Small intestine (tissue), 7 donors: ENCODE data around the gene IFIT2. TPM values are rescaled to one million over a fixed set of nuclear protein-coding genes. Genes with fewer than 3 reads are reported as not detected.

Experiments used
- DNase-seq, 2 donors: peaks; one replicate each; pipeline versions ENCODE4 v3.0.0 to v3.0.0-alpha.2; 2013
- FAIRE-seq: peaks from 2 replicates; lab custom pipeline; 2012; peaks lifted over from hg19 to GRCh38; lab: Jason Lieb, UNC
- H3K27ac ChIP-seq, 3 donors: one replicate each; pipeline ENCODE4 v1.5.1; 2013; ENCODE audit warnings: low read length in 2 of 3, mild to moderate bottlenecking in 2 of 3, control low read depth in 1 of 3, inconsistent platforms in 1 of 3, low read depth in 1 of 3, moderate library complexity in 1 of 3
- H3K27me3 ChIP-seq, 3 donors: one replicate each; pipeline ENCODE4 v1.6.1; 2013; ENCODE audit warnings: low read length in 3 of 3, inconsistent platforms in 1 of 3; ENCODE audit not compliant: control insufficient read depth in 3 of 3, insufficient read depth in 3 of 3
- H3K36me3 ChIP-seq, 3 donors: one replicate each; pipeline ENCODE4 v1.6.1; 2013; ENCODE audit warnings: low read length in 3 of 3, inconsistent platforms in 1 of 3, low read depth in 1 of 3, mild to moderate bottlenecking in 1 of 3, moderate library complexity in 1 of 3; ENCODE audit not compliant: control insufficient read depth in 3 of 3, insufficient read depth in 2 of 3
- H3K4me1 ChIP-seq, 3 donors: one replicate each; pipeline ENCODE4 v1.6.1; 2013; ENCODE audit warnings: low read length in 2 of 3, inconsistent platforms in 1 of 3, low read depth in 1 of 3, mild to moderate bottlenecking in 1 of 3, moderate library complexity in 1 of 3; ENCODE audit not compliant: control insufficient read depth in 3 of 3, insufficient read depth in 2 of 3
- H3K4me3 ChIP-seq, 3 donors: one replicate each; pipeline ENCODE4 v1.5.1; 2013; ENCODE audit warnings: low read length in 3 of 3, control low read depth in 1 of 3, inconsistent platforms in 1 of 3, low read depth in 1 of 3, mild to moderate bottlenecking in 1 of 3, moderate library complexity in 1 of 3
- H3K9me3 ChIP-seq, 2 donors: one replicate each; pipeline ENCODE4 v1.6.1; 2013; ENCODE audit warnings: low read depth in 1 of 2, low read length in 1 of 2; ENCODE audit not compliant: control insufficient read depth in 2 of 2, insufficient read depth in 1 of 2
- WGBS, 3 donors: extraction: QIAGEN DNeasy Blood & Tissue Kit; methylation state at CpG; one replicate each; pipeline ENCODE4 v1.1.7; 2013; 5-methylcytosine and 5-hydroxymethylcytosine counted together
- polyA plus RNA-seq, 4 donors: library from polyadenylated mRNA; stranded (reverse) in 3 of 4; unstranded in 1 of 4; fragments of 200-250 nt in 3 of 4; fragments of 120-200 nt in 1 of 4; gene quantifications; one replicate each; pipeline versions ENCODE4 v1.2.1 to v1.2.3, GENCODE V29; 2013
- donor health status: healthy with polysubstance abuse.
- donor health status: control.
- donor health status: control.
- donor health status: Bipolar disorder and iron deficiency.
- donor health status: healthy.

The IFIT2 gene
- polyA plus RNA-seq, 4 donors, result 2.3 to 4.9 (median 4.5) TPM

DNA sequence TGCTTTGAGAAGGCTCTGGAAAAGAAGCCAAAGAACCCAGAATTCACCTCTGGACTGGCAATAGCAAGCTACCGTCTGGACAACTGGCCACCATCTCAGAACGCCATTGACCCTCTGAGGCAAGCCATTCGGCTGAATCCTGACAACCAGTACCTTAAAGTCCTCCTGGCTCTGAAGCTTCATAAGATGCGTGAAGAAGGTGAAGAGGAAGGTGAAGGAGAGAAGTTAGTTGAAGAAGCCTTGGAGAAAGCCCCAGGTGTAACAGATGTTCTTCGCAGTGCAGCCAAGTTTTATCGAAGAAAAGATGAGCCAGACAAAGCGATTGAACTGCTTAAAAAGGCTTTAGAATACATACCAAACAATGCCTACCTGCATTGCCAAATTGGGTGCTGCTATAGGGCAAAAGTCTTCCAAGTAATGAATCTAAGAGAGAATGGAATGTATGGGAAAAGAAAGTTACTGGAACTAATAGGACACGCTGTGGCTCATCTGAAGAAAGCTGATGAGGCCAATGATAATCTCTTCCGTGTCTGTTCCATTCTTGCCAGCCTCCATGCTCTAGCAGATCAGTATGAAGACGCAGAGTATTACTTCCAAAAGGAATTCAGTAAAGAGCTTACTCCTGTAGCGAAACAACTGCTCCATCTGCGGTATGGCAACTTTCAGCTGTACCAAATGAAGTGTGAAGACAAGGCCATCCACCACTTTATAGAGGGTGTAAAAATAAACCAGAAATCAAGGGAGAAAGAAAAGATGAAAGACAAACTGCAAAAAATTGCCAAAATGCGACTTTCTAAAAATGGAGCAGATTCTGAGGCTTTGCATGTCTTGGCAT lies 4.8 kb downstream of the IFIT2 start:
- FAIRE-seq, result no peak

DNA sequence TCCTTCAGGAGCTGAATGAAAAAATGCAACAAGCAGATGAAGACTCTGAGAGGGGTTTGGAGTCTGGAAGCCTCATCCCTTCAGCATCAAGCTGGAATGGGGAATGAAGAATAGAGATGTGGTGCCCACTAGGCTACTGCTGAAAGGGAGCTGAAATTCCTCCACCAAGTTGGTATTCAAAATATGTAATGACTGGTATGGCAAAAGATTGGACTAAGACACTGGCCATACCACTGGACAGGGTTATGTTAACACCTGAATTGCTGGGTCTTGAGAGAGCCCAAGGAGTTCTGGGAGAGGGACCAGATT lies 5.4 kb downstream of the IFIT2 start:
- H3K4me3 ChIP-seq, result no peak overlapping the region
- peaks cover 4 to 5% (median 5%) of the 10 kb centered on the region in 3 donors for H3K4me1 ChIP-seq
- peaks cover 0 to 8% (median 6%) of the 10 kb centered on the region in 3 donors for H3K36me3 ChIP-seq
- no peaks in the 10 kb centered on the region for H3K27me3 ChIP-seq
- no peak overlapping the region for H3K27ac ChIP-seq
- DNase-seq (no peak), FAIRE-seq (no peak)
- no peaks in the 10 kb centered on the region for H3K9me3 ChIP-seq

More for the DNA sequence above, 4.8 kb downstream of the IFIT2 start:
- WGBS, 3 donors, result 93 to 95% (median 94%) methylated on average over 13 of the region's 13 CpGs
- H3K27ac ChIP-seq, result no peak overlapping the region
- peaks cover 4 to 5% (median 5%) of the 10 kb centered on the region in 3 donors for H3K4me1 ChIP-seq
- peaks cover 0 to 8% (median 6%) of the 10 kb centered on the region in 3 donors for H3K36me3 ChIP-seq
- no peaks in the 10 kb centered on the region for H3K27me3 ChIP-seq
- H3K9me3 ChIP-seq, result no peaks in the 10 kb centered on the region
- H3K4me3 ChIP-seq, result no peak overlapping the region
- DNase-seq, result no peak

DNA sequence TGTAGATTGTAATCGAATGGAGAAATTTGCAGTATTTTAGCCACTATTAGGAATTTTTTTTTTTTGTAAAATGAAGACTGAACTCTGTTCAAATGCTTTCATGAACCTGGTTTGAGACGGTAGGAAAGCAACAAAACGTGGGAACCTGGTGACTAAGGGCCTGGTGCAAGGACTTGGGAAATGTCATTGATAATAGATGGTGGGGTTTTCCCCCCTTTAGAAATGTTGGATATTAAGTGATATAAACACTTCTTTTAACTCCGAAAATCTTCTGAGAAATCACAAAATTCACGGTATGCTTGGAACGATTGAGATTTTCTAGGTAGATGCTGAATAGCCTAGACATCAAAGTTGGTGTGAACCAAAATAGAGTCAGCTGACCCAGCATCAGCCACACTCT lies 6.4 kb downstream of the IFIT2 start:
- no peak overlapping the region for H3K4me3 ChIP-seq
- DNase-seq, result no peak
- 95 to 96% (median 95%) methylated on average over 6 of the region's 6 CpGs for WGBS, 3 donors
- peaks cover 0 to 8% (median 6%) of the 10 kb centered on the region in 3 donors for H3K36me3 ChIP-seq
- H3K27ac ChIP-seq, result no peak overlapping the region
- H3K27me3 ChIP-seq, result no peaks in the 10 kb centered on the region
- peaks cover under 1 to 5% (median 2%) of the 10 kb centered on the region in 3 donors for H3K4me1 ChIP-seq
- no peaks in the 10 kb centered on the region for H3K9me3 ChIP-seq
- no peak for FAIRE-seq

DNA sequence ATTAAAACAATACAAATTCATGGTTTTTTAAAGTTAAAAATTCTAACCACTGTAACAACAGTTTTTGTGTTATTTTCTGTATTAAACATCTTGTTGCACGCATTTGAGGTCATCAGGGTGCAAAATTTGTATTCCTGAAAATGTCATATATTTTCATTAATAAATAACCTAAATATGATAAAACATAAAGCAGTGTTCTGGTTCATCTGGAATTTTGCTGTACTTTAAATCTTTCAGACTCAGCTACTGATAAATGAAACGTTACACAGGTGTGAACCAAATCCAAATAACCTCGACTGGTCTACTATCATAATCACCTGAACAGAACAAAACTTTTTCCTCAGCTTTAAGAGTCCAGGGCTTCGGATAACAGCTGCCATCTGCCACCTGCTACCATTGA lies 6.9 kb downstream of the IFIT2 start:
- 60 to 80% (median 70%) methylated on average over 4 of the region's 4 CpGs for WGBS, 3 donors
- DNase-seq, result no peak
- peaks cover 0 to 4% (median 2%) of the 10 kb centered on the region in 3 donors for H3K4me1 ChIP-seq
- no peaks in the 10 kb centered on the region for H3K27me3 ChIP-seq
- peaks cover 0 to 8% (median 6%) of the 10 kb centered on the region in 3 donors for H3K36me3 ChIP-seq
- no peak overlapping the region for H3K4me3 ChIP-seq
- no peak for FAIRE-seq
- H3K27ac ChIP-seq, result no peak overlapping the region
- no peaks in the 10 kb centered on the region for H3K9me3 ChIP-seq

DNA sequence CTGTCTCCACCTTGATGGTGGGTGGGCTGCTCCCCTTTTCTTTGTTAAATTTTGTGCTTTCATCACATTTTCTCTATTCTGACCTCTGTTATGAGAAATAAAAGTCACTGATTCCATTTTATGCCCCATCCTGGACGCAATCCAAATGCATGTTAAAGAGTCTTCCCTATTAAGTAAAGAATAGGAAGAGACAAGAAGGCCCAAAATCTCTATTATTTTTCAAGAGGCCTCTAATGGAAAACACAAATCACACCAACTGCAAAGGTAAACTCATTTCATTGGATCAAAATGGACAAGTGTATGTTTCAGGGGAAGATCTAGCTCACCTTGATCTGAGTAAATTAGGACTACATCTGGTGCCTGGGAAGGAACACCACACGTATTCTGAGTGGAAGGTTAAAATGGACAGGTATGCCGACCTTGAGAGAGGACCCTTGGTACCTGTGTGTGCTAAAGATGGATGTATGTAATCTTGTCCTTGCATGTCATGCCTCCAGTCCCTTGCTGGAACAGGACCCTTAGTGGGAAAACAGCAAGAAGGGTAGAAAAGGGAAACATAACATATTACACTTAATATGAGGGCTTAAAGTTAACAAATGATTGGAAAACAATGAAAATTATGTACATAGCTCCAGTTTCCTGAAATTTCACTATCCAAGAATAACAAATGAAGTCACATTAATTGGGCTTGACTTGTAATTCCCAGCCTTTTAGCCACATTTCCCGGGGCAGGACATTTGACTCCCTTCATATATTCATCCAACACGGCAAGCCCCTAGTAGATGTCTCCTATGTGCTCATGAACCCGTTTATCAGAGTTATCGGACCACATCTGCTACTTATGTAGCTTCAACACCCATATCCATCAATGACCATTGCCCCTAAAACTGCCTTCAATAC lies 7.6 kb downstream of the IFIT2 start:
- Histone ChIP-seq H3K4me3 (no peak overlapping the region), H3K9me3 (no peaks in the 10 kb centered on the region), H3K27ac (no peak overlapping the region), H3K27me3 (no peaks in the 10 kb centered on the region), H3K4me1 (no peaks in the 10 kb centered on the region), H3K36me3 (peaks cover 0 to 8% (median 6%) of the 10 kb centered on the region in 3 donors)
- WGBS, 3 donors, result 91 to 97% (median 93%) methylated on average over 7 of the region's 7 CpGs
- DNase-seq (no peak), FAIRE-seq (no peak)

DNA sequence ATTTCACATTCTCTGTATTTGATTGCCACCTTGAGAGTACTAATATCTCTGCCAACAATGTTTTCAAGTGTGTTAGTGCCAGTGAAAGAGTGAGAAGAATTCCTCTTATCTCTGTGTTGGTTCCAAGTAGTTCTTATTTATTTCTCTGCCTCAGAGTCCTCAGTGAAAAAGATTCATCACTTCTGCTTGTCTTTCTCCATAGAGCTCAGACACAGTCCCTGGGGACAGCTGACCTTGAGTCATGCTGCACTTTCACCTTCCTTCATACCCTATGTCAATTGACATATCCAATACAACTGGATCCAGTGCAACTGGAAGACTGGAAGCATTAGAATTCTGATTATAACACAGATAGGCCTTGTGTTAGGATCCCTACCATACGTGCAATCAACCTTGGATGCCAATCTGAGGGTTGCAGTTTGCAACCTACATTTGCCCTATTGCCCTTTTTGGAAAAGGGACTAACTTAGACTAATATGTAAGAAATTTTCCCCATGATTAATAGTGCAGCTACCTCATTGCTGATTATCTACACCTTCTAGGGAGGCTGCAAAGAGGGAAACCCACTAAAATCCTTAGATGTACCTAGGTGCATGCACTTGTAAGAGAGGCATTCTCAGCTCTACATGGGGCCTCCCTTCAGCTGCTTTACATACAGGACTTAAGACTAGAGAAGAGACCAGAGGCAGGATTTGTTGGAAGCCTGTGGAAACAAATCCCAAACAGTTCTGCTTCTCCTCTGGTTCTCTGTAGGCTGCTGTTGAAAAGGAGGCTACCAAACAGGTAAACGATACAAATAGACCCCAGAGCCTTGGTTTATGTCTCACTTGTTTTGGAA lies 8.4 kb downstream of the IFIT2 start:
- 69 to 87% (median 79%) methylated on average over 2 of the region's 2 CpGs for WGBS, 3 donors
- no peak for FAIRE-seq

DNA sequence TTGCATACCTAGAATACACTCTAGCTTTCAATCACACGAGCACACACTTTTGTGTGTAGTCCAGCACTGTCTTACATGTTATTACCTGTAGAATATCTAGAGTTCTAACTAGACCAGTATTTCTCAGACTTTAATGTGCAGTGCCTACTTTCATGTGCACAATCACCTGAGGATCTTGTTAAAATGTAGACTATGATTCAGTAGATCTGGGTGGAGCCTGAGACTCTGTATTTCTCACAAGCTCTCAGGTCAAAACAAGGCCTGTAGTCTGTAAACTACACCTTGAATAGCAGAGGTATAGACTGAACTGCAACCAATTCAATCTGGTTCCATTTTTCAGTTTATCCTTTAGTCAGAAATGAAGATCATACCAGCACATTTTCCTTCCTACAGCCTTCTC lies 11.1 kb downstream of the IFIT2 start:
- no peak overlapping the region for H3K4me3 ChIP-seq
- FAIRE-seq, result no peak

More for the DNA sequence above, 8.4 kb downstream of the IFIT2 start:
- no peak overlapping the region for H3K27ac ChIP-seq
- H3K4me1 ChIP-seq, result no peaks in the 10 kb centered on the region
- no peak for DNase-seq
- no peaks in the 10 kb centered on the region for H3K9me3 ChIP-seq
- no peaks in the 10 kb centered on the region for H3K27me3 ChIP-seq
- peaks cover 0 to 8% (median 6%) of the 10 kb centered on the region in 3 donors for H3K36me3 ChIP-seq
- no peak overlapping the region for H3K4me3 ChIP-seq

DNA sequence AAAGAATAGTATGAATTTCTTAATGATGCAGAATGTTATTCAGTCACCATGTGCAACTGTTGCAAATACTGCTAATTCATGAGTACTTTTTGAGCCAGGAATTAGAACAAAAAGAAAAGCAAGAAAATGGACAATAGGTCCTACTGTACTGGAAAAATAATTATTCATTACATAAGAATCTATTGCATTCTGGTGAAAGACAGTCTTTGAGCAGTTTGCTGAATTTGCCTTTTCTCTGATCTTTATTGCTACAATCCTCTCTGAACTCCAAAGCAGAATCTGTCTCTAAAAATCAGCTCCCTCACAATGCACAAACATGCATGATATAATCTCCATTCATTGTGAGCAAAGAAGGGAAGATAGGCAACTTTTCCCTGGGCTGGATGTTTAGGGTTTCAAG lies 12.8 kb downstream of the IFIT2 start:
- DNase-seq, result no peak
- no peak for FAIRE-seq
- Histone ChIP-seq H3K4me1 (no peaks in the 10 kb centered on the region), H3K27ac (no peak overlapping the region), H3K9me3 (no peaks in the 10 kb centered on the region), H3K36me3 (no peaks in the 10 kb centered on the region), H3K27me3 (no peaks in the 10 kb centered on the region), H3K4me3 (no peak overlapping the region)

More for the DNA sequence above, 11.1 kb downstream of the IFIT2 start:
- H3K36me3 ChIP-seq, result no peaks in the 10 kb centered on the region
- no peaks in the 10 kb centered on the region for H3K4me1 ChIP-seq
- H3K27me3 ChIP-seq, result no peaks in the 10 kb centered on the region
- H3K27ac ChIP-seq, result no peak overlapping the region
- 84 to 95% (median 87%) methylated on average over 1 of the region's 1 CpG for WGBS, 3 donors
- no peak for DNase-seq
- no peaks in the 10 kb centered on the region for H3K9me3 ChIP-seq
